Right ventricle myocardium superior (tissue), 1 donor: ENCODE data around the gene DUOXA1. TPM values are rescaled to one million over a fixed set of nuclear protein-coding genes. Genes with fewer than 3 reads are reported as not detected.

Source experiments
- ATAC-seq: fragments of 200-7000 bp; cut with Tn5 transposase; one replicate; pipeline ENCODE4 v1.9.1; 2020; ENCODE audit warnings: mild to moderate bottlenecking; ENCODE audit not compliant: poor library complexity
- DNase-seq: peaks from one replicate; pipeline ENCODE4 v3.0.0-alpha.2; 2020
- intact Hi-C: fragments of 100-400 bp; cut with DNase I; formaldehyde crosslinking; loops from one replicate; pipeline ENCODE4 v1.11.2; 2022
- total RNA-seq: library from RNA; stranded (reverse); fragmentation: NEBNext Ultra II Directional; extraction: Animal tissue kit (Norgen Biotek cat#: 25700); gene quantifications from one replicate; pipeline ENCODE4 v1.2.1, GENCODE V29; 2021
- donor health status: DM: no; HTN: yes; CAD: no; lungs with severe emphysema.

The DUOXA1 gene
- total RNA-seq, 1 donor from 2014 or later: 0.56 TPM

- intact Hi-C loops: loop anchor here (10.0 kb wide), 1 partner anchor 73 kb away; no protein-coding TSS in a partner anchor
- ATAC-seq (peak; percentile 49), DNase-seq (no peak)
Measured at GRCh38 chr15:45117308-45118130, 12.2 kb downstream of the DUOXA1 start.

GRCh38 chr15:45116482-45117307 lies 13.0 kb downstream of the DUOXA1 start:
- intact Hi-C loops: loop anchor here (10.0 kb wide), 1 partner anchor 72 kb away; no protein-coding TSS in a partner anchor
- DNase-seq: no peak

GRCh38 chr15:45116006-45116481 lies 13.6 kb downstream of the DUOXA1 start:
- intact Hi-C loops: loop anchor here (10.0 kb wide), 1 partner anchor 71 kb away; no protein-coding TSS in a partner anchor
- ATAC-seq (no peak), DNase-seq (no peak)

More at GRCh38 chr15:45116482-45117307, 13.0 kb downstream of the DUOXA1 start:
- peak; percentile 13 for ATAC-seq

GRCh38 chr15:45115312-45115820 lies 14.3 kb downstream of the DUOXA1 start:
- intact Hi-C loops: loop anchor here (10.0 kb wide), 1 partner anchor 71 kb away; no protein-coding TSS in a partner anchor
- DNase-seq (no peak), ATAC-seq (no peak)

- DNase-seq (no peak), ATAC-seq (no peak)
- intact Hi-C loops: loop anchor here (10.0 kb wide), 1 partner anchor 70 kb away; no protein-coding TSS in a partner anchor
Measured at GRCh38 chr15:45114751-45115085, 15.0 kb downstream of the DUOXA1 start.

- intact Hi-C loops: loop anchor here (10.0 kb wide), 1 partner anchor 69 kb away; no protein-coding TSS in a partner anchor
- DNase-seq: no peak
- ATAC-seq: no peak
Measured at GRCh38 chr15:45114076-45114750, 15.5 kb downstream of the DUOXA1 start, which contains the start of the genes DUOX2 and DUOXA2. Gene DUOX2, minus strand, starts transcription at chr15:45114172. Its CDS starts 761 bp downstream, at chr15:45113411. Gene DUOXA2, plus strand, starts transcription at chr15:45114326. Its CDS starts 280 bp downstream, at chr15:45114606.

GRCh38 chr15:45113380-45113990 lies 16.2 kb downstream of the DUOXA1 start:
- DNase-seq: no peak
- intact Hi-C loops: loop anchor here (10.0 kb wide), 1 partner anchor 69 kb away; no protein-coding TSS in a partner anchor
- no peak for ATAC-seq

- DNase-seq (no peak), ATAC-seq (no peak)
- intact Hi-C loops: loop anchor here (10.0 kb wide), 1 partner anchor 68 kb away; no protein-coding TSS in a partner anchor
Measured at GRCh38 chr15:45112591-45113379, 16.9 kb downstream of the DUOXA1 start.

GRCh38 chr15:45112143-45112590 lies 17.5 kb downstream of the DUOXA1 start:
- DNase-seq (no peak), ATAC-seq (no peak)
- intact Hi-C loops: loop anchor here (10.0 kb wide), 1 partner anchor 67 kb away; no protein-coding TSS in a partner anchor

GRCh38 chr15:45111390-45112142 lies 18.1 kb downstream of the DUOXA1 start:
- intact Hi-C loops: loop anchor here (10.0 kb wide), 1 partner anchor 67 kb away; no protein-coding TSS in a partner anchor
- DNase-seq (no peak), ATAC-seq (no peak)

- intact Hi-C loops: loop anchor here (10.0 kb wide), 1 partner anchor 66 kb away; no protein-coding TSS in a partner anchor
- no peak for DNase-seq
- ATAC-seq: no peak
Measured at GRCh38 chr15:45110256-45110820, 19.3 kb downstream of the DUOXA1 start.

GRCh38 chr15:45107941-45108630 lies 21.6 kb downstream of the DUOXA1 start:
- intact Hi-C loops: no loop called here
- ATAC-seq (no peak), DNase-seq (no peak)

GRCh38 chr15:45106002-45106790 lies 23.5 kb downstream of the DUOXA1 start:
- intact Hi-C loops: no loop called here
- ATAC-seq: no peak
- no peak for DNase-seq

GRCh38 chr15:45105586-45105985 lies 24.1 kb downstream of the DUOXA1 start:
- intact Hi-C loops: no loop called here
- DNase-seq (no peak), ATAC-seq (no peak)
